Measurements from ENCODE around the gene RBM39. TPM values are rescaled to one million over a fixed set of nuclear protein-coding genes. Genes with fewer than 3 reads are reported as not detected.

Gene RBM39
- total RNA-seq, 2 donors from 2014 or later: 276 to 332 TPM

DNA sequence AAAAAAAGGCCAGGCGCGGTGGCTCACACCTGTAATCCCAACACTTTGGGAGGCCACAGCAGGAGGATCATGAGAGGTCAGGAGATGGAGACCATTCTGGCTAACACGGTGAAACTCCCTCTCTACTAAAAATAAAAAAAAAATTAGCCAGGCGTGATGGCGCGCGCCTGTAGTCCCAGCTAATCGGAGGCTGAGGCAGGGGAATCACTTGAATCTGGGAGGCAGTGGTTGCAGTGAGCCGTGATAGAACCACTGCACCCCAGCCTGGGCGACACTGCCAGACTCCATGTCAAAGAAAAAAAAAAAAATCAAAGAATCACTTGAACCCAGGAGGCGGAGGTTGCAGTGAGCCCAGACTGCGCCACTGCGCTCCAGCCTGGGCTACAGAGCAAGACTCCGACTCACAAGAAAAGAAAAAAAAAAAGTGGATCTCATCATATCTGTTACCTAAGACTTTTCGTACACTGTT lies 4.2 kb downstream of the RBM39 start:
- Mint-ChIP-seq H3K27ac (no peak overlapping the region), H3K27me3 (ENCODE audit: insufficient read depth) (no peaks in the 10 kb centered on the region), H3K9me3 (no peaks in the 10 kb centered on the region), H3K4me3 (no peak overlapping the region), H3K36me3 (ENCODE audit: low read depth) (peaks cover 75% of the 10 kb centered on the region), H3K4me1 (peaks cover 23% of the 10 kb centered on the region)
- peaks cover 78% of the 10 kb centered on the region for H3K36me3 ChIP-seq (ENCODE audit: control insufficient read depth, insufficient read depth, low read length)
- H3K9me3 ChIP-seq (ENCODE audit: control insufficient read depth, low read length): no peaks in the 10 kb centered on the region
- TF ChIP-seq, protein P1, sequence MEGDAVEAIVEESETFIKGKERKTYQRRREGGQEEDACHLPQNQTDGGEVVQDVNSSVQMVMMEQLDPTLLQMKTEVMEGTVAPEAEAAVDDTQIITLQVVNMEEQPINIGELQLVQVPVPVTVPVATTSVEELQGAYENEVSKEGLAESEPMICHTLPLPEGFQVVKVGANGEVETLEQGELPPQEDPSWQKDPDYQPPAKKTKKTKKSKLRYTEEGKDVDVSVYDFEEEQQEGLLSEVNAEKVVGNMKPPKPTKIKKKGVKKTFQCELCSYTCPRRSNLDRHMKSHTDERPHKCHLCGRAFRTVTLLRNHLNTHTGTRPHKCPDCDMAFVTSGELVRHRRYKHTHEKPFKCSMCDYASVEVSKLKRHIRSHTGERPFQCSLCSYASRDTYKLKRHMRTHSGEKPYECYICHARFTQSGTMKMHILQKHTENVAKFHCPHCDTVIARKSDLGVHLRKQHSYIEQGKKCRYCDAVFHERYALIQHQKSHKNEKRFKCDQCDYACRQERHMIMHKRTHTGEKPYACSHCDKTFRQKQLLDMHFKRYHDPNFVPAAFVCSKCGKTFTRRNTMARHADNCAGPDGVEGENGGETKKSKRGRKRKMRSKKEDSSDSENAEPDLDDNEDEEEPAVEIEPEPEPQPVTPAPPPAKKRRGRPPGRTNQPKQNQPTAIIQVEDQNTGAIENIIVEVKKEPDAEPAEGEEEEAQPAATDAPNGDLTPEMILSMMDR (conservative IDR thresholded peaks at IDR 0.05): no peak
- peak; percentile 26 for DNase-seq
- H3K27me3 ChIP-seq (ENCODE audit: control insufficient read depth, insufficient read depth, low read length, poor library complexity, severe bottlenecking): no peaks in the 10 kb centered on the region
- no peak overlapping the region for H3K9ac ChIP-seq (ENCODE audit: extremely low read depth, low read length, poor library complexity, severe bottlenecking)
- no peaks in the 10 kb centered on the region for H3K4me1 ChIP-seq (ENCODE audit: control insufficient read depth, insufficient read depth, low read length)
- WGBS, 2 experiments (ENCODE audit: insufficient coverage in 1 of 2, insufficient read length in 1 of 2): 95 to 98% methylated on average over 11 to 15 of the region's 15 CpGs
- H3K27ac ChIP-seq (ENCODE audit: low read depth, low read length): no peak overlapping the region
- peak overlapping the region; percentile 99 for H3K4me3 ChIP-seq (ENCODE audit: low read length)

DNA sequence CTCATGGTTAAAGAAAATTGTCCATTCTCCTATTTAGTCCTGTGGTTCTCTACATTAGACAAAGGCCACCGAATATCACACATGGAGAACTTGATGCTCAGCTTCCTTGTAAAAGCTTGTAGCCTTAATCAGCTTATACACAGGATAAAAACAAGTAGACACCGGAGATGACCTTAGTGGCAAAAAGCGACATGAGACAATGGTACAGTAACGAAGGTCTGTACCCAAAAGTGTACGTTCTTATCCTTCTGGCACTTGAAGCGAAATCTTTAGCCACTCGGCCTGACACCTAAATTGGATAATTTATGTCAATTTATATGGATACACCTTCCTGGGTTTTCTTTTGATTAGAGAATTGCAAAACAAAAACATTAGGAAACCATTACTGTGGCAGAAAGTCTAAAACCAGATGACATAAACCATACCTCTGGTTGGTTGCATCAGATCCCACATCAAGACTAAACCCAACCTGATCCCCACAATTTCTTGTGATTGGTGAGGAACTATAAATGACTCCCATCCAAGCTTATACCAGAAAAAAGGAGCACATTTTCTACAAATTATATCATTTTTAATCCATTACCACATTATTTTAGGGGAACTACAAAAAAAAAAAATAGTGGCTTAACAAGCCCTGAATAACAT lies 6.1 kb downstream of the RBM39 start:
- H3K4me3 ChIP-seq (ENCODE audit: low read length): peak overlapping the region; percentile 70
- Mint-ChIP-seq H3K27ac (peak overlapping the region; percentile 9), H3K4me3 (no peak overlapping the region), H3K36me3 (ENCODE audit: low read depth) (peaks cover 80% of the 10 kb centered on the region), H3K4me1 (peaks cover 30% of the 10 kb centered on the region), H3K9me3 (no peaks in the 10 kb centered on the region), H3K27me3 (ENCODE audit: insufficient read depth) (no peaks in the 10 kb centered on the region)
- H3K4me1 ChIP-seq (ENCODE audit: control insufficient read depth, insufficient read depth, low read length): no peaks in the 10 kb centered on the region
- peaks cover 97% of the 10 kb centered on the region for H3K36me3 ChIP-seq (ENCODE audit: control insufficient read depth, insufficient read depth, low read length)
- H3K9me3 ChIP-seq (ENCODE audit: control insufficient read depth, low read length): no peaks in the 10 kb centered on the region
- no peaks in the 10 kb centered on the region for H3K27me3 ChIP-seq (ENCODE audit: control insufficient read depth, insufficient read depth, low read length, poor library complexity, severe bottlenecking)
- DNase-seq: no peak
- no peak overlapping the region for H3K9ac ChIP-seq (ENCODE audit: extremely low read depth, low read length, poor library complexity, severe bottlenecking)
- 94 to 98% methylated on average over 4 to 6 of the region's 7 CpGs for WGBS, 2 experiments (ENCODE audit: insufficient coverage in 1 of 2, insufficient read length in 1 of 2)
- TF ChIP-seq, protein P1 (conservative IDR thresholded peaks at IDR 0.05): no peak
- no peak overlapping the region for H3K27ac ChIP-seq (ENCODE audit: low read depth, low read length)

DNA sequence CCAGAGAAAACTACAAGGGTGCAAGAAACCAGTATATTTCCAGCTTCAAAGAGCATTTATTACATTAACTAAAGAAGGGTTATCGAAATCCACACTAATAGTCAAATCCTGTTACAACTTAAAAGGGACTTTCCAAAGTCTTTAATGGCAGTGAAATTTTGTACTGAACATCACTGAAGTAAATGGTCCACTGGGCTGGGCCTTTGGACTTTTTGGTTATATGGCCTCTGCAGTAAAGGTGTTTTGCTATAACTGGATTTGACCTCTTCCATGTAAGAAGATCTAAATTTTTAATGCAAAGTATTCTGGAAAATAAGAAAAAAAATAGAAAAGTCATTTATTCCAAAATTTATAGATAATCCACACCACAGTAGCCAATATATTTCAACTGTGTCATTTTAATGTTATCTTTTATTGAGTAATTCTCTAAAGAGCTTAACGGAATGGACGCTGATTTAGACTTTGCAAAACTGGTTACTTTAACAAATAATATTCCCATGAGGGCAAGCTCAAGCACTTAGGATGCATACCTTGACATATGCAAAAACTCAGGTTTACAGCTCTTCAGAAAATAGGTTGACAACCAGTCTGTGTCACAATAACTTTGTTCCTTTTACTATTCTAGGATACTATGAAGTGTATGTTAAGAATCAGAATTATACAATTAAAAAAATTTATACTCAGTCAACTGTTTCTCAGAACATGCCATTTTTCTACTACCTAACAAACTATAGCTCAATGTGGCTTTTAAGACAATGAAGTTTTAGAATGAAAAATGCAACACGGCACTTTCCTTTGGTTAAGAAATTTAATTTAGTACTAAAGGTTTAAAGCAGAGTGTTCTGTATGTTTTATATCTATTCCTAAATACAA lies 7.0 kb downstream of the RBM39 start:
- Mint-ChIP-seq H3K4me1 (peaks cover 32% of the 10 kb centered on the region), H3K27ac (peak overlapping the region; percentile 36), H3K4me3 (no peak overlapping the region), H3K9me3 (no peaks in the 10 kb centered on the region), H3K36me3 (ENCODE audit: low read depth) (peaks cover 79% of the 10 kb centered on the region), H3K27me3 (ENCODE audit: insufficient read depth) (no peaks in the 10 kb centered on the region)
- TF ChIP-seq, protein P1 (conservative IDR thresholded peaks at IDR 0.05): no peak
- Histone ChIP-seq H3K27ac (ENCODE audit: low read depth, low read length) (no peak overlapping the region), H3K36me3 (ENCODE audit: control insufficient read depth, insufficient read depth, low read length) (peaks cover 98% of the 10 kb centered on the region), H3K4me3 (ENCODE audit: low read length) (peak overlapping the region; percentile 70), H3K9me3 (ENCODE audit: control insufficient read depth, low read length) (no peaks in the 10 kb centered on the region), H3K9ac (ENCODE audit: extremely low read depth, low read length, poor library complexity, severe bottlenecking) (no peak overlapping the region), H3K4me1 (ENCODE audit: control insufficient read depth, insufficient read depth, low read length) (no peaks in the 10 kb centered on the region), H3K27me3 (ENCODE audit: control insufficient read depth, insufficient read depth, low read length, poor library complexity, severe bottlenecking) (no peaks in the 10 kb centered on the region)
- no peak for DNase-seq
- 93 to 96% methylated on average over 3 to 4 of the region's 4 CpGs for WGBS, 2 experiments (ENCODE audit: insufficient coverage in 1 of 2, insufficient read length in 1 of 2)

All from endodermal cell (in vitro differentiated cells).